Tibial nerve (tissue), 4 donors: Measurements from ENCODE around the gene SFXN3.

Experiments used
- CTCF ChIP-seq, 5 experiments: fragments of 200-600 bp in 3 of 5; fragments of 450-650 bp in 2 of 5; sonication (generic) in 3 of 5; IDR thresholded peaks; one replicate each; pipeline ENCODE4 v1.5.1; 2016 to 2019; ENCODE audit warnings: antibody characterized with exemption in 5 of 5, mild to moderate bottlenecking in 3 of 5, moderate library complexity in 2 of 5
- EP300 ChIP-seq, 2 donors: sonication (generic); formaldehyde crosslinking; IDR thresholded peaks; one replicate each; pipeline ENCODE4 v1.6.1; 2017; ENCODE audit warnings: antibody characterized with exemption in 2 of 2, mild to moderate bottlenecking in 1 of 2
- POLR2A ChIP-seq, 2 donors: fragments of 450-650 bp; IDR thresholded peaks; one replicate each; pipeline ENCODE4 v1.6.1; 2017; ENCODE audit warnings: antibody characterized with exemption in 2 of 2, mild to moderate bottlenecking in 2 of 2, moderate library complexity in 2 of 2

DNA sequence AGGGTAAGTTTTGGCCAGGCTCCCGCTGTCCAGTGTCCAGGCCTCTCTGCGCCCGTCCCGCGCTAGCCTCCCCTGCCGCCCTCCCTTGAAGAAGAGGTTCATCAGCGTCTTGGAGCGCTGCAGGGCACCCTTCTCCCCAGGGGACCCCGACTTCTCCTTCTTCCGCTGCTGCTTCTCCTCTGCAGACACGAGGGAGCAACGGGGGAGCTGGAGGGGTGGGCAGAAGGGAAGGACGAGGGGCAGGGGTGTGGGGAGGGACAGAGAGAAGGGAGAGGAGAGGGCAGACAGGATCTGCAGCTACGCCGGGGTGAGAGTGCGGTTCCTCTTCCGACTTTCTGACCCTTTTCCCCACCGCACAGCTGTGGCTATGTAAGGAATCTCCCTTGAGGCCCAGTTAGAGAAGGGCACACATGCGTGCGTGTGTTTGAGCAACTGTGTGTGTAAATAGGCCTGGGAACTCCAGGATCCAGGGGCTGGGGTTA is 12.9 kb upstream of the SFXN3 start:
- TF ChIP-seq CTCF (IDR thresholded peaks at IDR 0.05), result no peak
- no peak for TF ChIP-seq POLR2A (IDR thresholded peaks at IDR 0.05)
- no peak for TF ChIP-seq EP300 (IDR thresholded peaks at IDR 0.05)
